ENCODE results near the gene KRT6A.
"Not testable (repeated sequence)": the region's sequence is repeated elsewhere in the genome, so short reads cannot be mapped to it uniquely, and the experiment has no call there.

The KRT6A gene

DNA sequence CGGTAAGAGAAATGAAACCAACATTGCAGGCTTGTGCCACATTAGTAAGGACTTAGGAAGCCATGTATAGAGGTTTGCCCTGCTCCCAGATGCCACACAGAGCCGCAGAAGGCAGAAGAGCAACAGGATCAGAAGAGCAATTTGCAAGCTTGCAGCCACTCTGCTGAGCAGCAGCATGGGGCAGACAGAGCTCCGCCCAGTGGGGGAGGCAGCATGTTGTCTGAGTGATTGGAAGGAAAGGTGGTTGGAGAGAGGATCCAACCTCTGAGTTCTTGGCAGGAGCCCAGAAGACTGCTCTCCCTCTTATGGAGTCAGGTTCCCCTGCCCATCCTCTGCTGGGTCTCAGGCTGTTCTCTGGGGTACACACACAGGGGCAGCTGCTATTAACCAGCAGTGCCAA lies 2.3 kb upstream of the KRT6A start:
- Histone ChIP-seq H2AFZ (ENCODE audit: low read length) (no peak overlapping the region), H3F3A (ENCODE audit: insufficient read depth, low read length) (no peaks in the 10 kb centered on the region), H3K9ac (ENCODE audit: low read length) (no peak overlapping the region), H3K36me3 (replicated peaks; ENCODE audit: insufficient read depth, low read length) (no peaks in the 10 kb centered on the region), H3K9me2 (replicated peaks; ENCODE audit: insufficient read depth, low read length) (no peaks in the 10 kb centered on the region), H3K27me3 (replicated peaks; ENCODE audit: insufficient read depth, low read length) (peaks cover 33% of the 10 kb centered on the region), H3K4me3 (ENCODE audit: low read length) (no peak overlapping the region), H3K79me2 (ENCODE audit: low read length) (no peaks in the 10 kb centered on the region), H4K20me1 (ENCODE audit: insufficient read depth, low read length) (no peaks in the 10 kb centered on the region), H3K4me2 (ENCODE audit: low read depth, low read length) (no peak overlapping the region), H3K4me1 (ENCODE audit: low read length) (no peaks in the 10 kb centered on the region), H3K9me3 (replicated peaks; ENCODE audit: insufficient read depth, low read length) (no peaks in the 10 kb centered on the region), H3K27ac (ENCODE audit: low read length) (no peak overlapping the region)
- TF ChIP-seq, protein P1, sequence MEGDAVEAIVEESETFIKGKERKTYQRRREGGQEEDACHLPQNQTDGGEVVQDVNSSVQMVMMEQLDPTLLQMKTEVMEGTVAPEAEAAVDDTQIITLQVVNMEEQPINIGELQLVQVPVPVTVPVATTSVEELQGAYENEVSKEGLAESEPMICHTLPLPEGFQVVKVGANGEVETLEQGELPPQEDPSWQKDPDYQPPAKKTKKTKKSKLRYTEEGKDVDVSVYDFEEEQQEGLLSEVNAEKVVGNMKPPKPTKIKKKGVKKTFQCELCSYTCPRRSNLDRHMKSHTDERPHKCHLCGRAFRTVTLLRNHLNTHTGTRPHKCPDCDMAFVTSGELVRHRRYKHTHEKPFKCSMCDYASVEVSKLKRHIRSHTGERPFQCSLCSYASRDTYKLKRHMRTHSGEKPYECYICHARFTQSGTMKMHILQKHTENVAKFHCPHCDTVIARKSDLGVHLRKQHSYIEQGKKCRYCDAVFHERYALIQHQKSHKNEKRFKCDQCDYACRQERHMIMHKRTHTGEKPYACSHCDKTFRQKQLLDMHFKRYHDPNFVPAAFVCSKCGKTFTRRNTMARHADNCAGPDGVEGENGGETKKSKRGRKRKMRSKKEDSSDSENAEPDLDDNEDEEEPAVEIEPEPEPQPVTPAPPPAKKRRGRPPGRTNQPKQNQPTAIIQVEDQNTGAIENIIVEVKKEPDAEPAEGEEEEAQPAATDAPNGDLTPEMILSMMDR (IDR thresholded peaks at IDR 0.05; ENCODE audit: low read length), result no peak
- TF ChIP-seq EZH2phosphoT487 (IDR thresholded peaks at IDR 0.05; ENCODE audit: low read length), result no peak
- TF ChIP-seq EZH2 (optimal IDR thresholded peaks at IDR 0.05; ENCODE audit: low read depth, low read length), result no peak
- DNase-seq, result no peak

DNA sequence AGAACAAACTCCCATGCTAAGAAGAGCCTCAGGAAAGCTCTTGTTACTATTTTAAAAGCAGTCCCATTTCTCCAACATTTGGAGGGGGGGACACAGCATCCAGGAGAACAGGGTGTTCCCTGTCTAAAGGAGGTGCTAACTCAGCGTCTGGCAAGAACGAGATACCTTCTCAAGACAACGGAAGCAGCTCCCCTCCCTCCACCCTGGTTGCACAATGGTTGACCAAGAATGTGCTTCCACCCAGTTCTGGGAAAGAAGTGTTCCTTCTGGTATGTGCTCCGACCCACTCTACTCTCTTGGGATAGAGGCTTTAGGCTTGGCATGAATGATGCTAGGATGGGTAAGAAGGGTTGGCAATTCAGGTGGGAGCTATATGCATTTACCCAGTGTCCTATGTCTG lies 1.5 kb upstream of the KRT6A start:
- H2AFZ ChIP-seq (ENCODE audit: low read length), result no peak overlapping the region
- no peak overlapping the region for H3K4me3 ChIP-seq (ENCODE audit: low read length)
- H3K4me1 ChIP-seq (ENCODE audit: low read length), result no peaks in the 10 kb centered on the region
- H3K4me2 ChIP-seq (ENCODE audit: low read depth, low read length), result no peak overlapping the region
- no peaks in the 10 kb centered on the region for H3K9me3 ChIP-seq (replicated peaks; ENCODE audit: insufficient read depth, low read length)
- no peak overlapping the region for H3K27ac ChIP-seq (ENCODE audit: low read length)
- no peaks in the 10 kb centered on the region for H3F3A ChIP-seq (ENCODE audit: insufficient read depth, low read length)
- no peak for DNase-seq
- no peaks in the 10 kb centered on the region for H3K36me3 ChIP-seq (replicated peaks; ENCODE audit: insufficient read depth, low read length)
- no peaks in the 10 kb centered on the region for H4K20me1 ChIP-seq (ENCODE audit: insufficient read depth, low read length)
- TF ChIP-seq EZH2 (optimal IDR thresholded peaks at IDR 0.05; ENCODE audit: low read depth, low read length), result no peak
- TF ChIP-seq EZH2phosphoT487 (IDR thresholded peaks at IDR 0.05; ENCODE audit: low read length), result no peak
- TF ChIP-seq, protein P1 (IDR thresholded peaks at IDR 0.05; ENCODE audit: low read length), result no peak
- H3K9ac ChIP-seq (ENCODE audit: low read length), result no peak overlapping the region
- no peaks in the 10 kb centered on the region for H3K9me2 ChIP-seq (replicated peaks; ENCODE audit: insufficient read depth, low read length)
- peaks cover 37% of the 10 kb centered on the region for H3K27me3 ChIP-seq (replicated peaks; ENCODE audit: insufficient read depth, low read length)
- H3K79me2 ChIP-seq (ENCODE audit: low read length), result no peaks in the 10 kb centered on the region

DNA sequence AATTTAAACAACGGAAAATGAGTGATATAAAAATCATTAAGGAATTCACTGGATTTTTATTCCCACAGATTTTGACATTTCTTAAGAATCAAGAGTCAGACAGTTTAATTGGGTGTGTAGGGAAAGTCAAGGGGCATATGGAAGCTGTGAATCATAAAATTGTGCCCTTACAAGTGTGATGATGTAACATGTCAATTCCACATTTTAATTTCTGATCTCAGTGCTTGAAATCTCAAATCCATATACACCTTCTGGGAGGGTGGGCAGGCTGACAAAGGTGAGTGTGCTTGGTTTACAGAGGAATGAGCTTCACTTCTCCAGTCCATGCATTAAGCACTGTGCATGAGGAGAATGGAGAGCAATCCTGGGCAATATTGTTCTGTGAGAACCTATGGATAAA lies 1.0 kb upstream of the KRT6A start:
- no peak for DNase-seq
- H4K20me1 ChIP-seq (ENCODE audit: insufficient read depth, low read length), result no peaks in the 10 kb centered on the region
- no peaks in the 10 kb centered on the region for H3K9me2 ChIP-seq (replicated peaks; ENCODE audit: insufficient read depth, low read length)
- H3F3A ChIP-seq (ENCODE audit: insufficient read depth, low read length), result no peaks in the 10 kb centered on the region
- peaks cover 37% of the 10 kb centered on the region for H3K27me3 ChIP-seq (replicated peaks; ENCODE audit: insufficient read depth, low read length)
- H3K79me2 ChIP-seq (ENCODE audit: low read length), result no peaks in the 10 kb centered on the region
- no peaks in the 10 kb centered on the region for H3K9me3 ChIP-seq (replicated peaks; ENCODE audit: insufficient read depth, low read length)
- no peaks in the 10 kb centered on the region for H3K36me3 ChIP-seq (replicated peaks; ENCODE audit: insufficient read depth, low read length)
- H2AFZ ChIP-seq (ENCODE audit: low read length), result no peak overlapping the region
- no peaks in the 10 kb centered on the region for H3K4me1 ChIP-seq (ENCODE audit: low read length)
- no peak overlapping the region for H3K9ac ChIP-seq (ENCODE audit: low read length)
- H3K27ac ChIP-seq (ENCODE audit: low read length), result no peak overlapping the region
- no peak for TF ChIP-seq EZH2phosphoT487 (IDR thresholded peaks at IDR 0.05; ENCODE audit: low read length)
- H3K4me3 ChIP-seq (ENCODE audit: low read length), result no peak overlapping the region
- H3K4me2 ChIP-seq (ENCODE audit: low read depth, low read length), result no peak overlapping the region

DNA sequence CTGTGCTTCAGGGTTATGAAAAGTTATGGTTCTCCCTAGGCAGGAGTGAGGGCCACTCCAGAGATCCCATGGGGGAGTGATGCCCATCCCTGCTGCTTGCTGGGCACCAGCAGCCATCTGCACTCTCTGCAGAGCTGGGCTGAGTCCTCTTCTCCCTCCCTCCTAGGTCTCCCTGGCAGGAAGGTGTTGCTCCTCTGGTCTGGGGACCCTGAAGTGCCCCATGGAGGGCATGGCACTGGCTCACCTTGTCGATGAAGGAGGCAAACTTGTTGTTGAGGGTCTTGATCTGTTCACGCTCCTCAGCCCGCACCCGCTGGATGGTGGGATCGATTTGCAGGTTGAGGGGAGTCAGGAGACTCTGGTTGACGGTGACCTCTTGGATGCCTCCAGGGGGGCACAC lies 652 bp downstream of the KRT6A start:
- H3K4me3 ChIP-seq (ENCODE audit: low read length); H3K36me3 ChIP-seq (replicated peaks; ENCODE audit: insufficient read depth, low read length); H3K79me2 ChIP-seq (ENCODE audit: low read length); H3K9me2 ChIP-seq (replicated peaks; ENCODE audit: insufficient read depth, low read length); H3K9me3 ChIP-seq (replicated peaks; ENCODE audit: insufficient read depth, low read length); DNase-seq; H2AFZ ChIP-seq (ENCODE audit: low read length); H3K27ac ChIP-seq (ENCODE audit: low read length); H3K9ac ChIP-seq (ENCODE audit: low read length); H3K4me2 ChIP-seq (ENCODE audit: low read depth, low read length); H3K4me1 ChIP-seq (ENCODE audit: low read length); H3F3A ChIP-seq (ENCODE audit: insufficient read depth, low read length); H4K20me1 ChIP-seq (ENCODE audit: insufficient read depth, low read length): not testable (repeated sequence)
- peaks cover 33% of the 10 kb centered on the region for H3K27me3 ChIP-seq (replicated peaks; ENCODE audit: insufficient read depth, low read length)

DNA sequence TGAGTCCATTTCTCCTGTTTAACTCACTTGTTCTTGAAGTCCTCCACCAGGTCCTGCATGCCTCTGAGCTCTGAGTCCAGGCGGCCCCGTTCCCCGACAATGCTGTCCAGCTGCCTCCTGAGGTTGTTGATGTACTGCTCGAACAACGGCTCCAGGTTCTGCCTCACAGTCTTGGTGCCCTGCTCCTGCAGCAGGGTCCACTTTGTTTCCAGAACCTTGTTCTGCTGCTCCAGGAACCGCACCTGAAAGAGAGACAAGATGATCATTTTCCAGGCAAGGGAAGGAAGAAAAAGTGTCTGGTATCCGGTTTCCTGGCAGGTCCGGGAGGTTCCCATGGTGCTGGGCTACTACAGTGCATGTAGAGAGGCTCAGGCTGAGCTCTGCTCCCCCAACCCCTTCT lies 1.6 kb downstream of the KRT6A start:
- H3K36me3 ChIP-seq (replicated peaks; ENCODE audit: insufficient read depth, low read length); H3K79me2 ChIP-seq (ENCODE audit: low read length); H2AFZ ChIP-seq (ENCODE audit: low read length); H3K9me3 ChIP-seq (replicated peaks; ENCODE audit: insufficient read depth, low read length); H3K4me1 ChIP-seq (ENCODE audit: low read length); H4K20me1 ChIP-seq (ENCODE audit: insufficient read depth, low read length); H3K27ac ChIP-seq (ENCODE audit: low read length); H3F3A ChIP-seq (ENCODE audit: insufficient read depth, low read length); DNase-seq; H3K4me2 ChIP-seq (ENCODE audit: low read depth, low read length); H3K9me2 ChIP-seq (replicated peaks; ENCODE audit: insufficient read depth, low read length); H3K4me3 ChIP-seq (ENCODE audit: low read length); H3K9ac ChIP-seq (ENCODE audit: low read length): not testable (repeated sequence)
- H3K27me3 ChIP-seq (replicated peaks; ENCODE audit: insufficient read depth, low read length), result peaks cover 33% of the 10 kb centered on the region

Measured in MM.1S (cell line).